Amniotic stem cell (primary cell): Measurements from ENCODE around the gene TNP2.

ENCODE experiments used
- DNase-seq: peaks from one replicate; lab custom pipeline; 2025; lab: John Stamatoyannopoulos, UW

The TNP2 gene

DNA sequence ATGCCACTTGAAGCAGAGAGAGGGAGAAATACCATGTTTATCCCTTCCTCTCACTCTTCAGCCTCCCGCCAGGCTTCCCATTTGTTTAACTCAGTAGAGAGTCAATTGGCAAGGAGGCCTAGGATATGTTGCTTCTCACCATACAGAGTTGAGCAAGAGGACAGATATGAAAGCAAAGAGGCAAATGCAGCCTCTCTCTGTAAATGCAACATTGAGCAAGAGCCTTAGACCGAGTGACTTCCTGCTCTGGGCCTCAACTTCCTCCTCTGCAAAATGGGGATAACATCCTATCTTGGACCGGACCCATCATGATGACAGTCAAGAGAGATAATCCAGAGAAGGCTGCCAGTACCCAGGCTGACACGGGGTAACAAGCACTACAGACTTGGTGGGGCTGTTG lies 49.9 kb downstream of the TNP2 start:
- DNase-seq, result no peak

- DNase-seq, result no peak
These were observed 50.5 kb downstream of the TNP2 start for GRCh38 chr16:11218604-11218962.
